Measurements from ENCODE around the gene ADCY2.

DNA sequence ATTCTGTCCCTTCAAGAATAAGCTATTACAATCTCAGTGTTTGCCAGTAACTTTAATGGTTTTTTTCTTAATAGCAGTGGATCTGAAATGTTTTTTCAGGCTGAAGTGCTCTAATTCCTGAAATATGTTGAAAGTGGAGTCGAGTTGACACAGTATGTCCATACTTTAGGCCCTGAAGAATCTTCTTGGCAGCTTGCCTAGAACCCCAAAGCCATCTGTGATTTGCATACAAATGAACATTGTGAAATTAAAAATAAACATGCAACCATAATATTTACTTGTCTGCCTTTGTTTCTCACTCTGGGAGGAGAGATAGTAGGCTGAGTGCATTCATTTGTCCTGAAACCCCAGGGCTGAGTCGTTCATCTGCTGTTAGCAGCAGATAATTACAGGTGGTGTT is 152.7 kb downstream of the ADCY2 start:
- TF ChIP-seq ZNF274 (IDR thresholded peaks at IDR 0.05; ENCODE audit: low read depth, low read length) (no peak), YY1 (IDR thresholded peaks at IDR 0.05; ENCODE audit: insufficient read depth, insufficient read length) (no peak), SUZ12 (IDR thresholded peaks at IDR 0.05; ENCODE audit: extremely low read depth, insufficient read depth, insufficient read length) (no peak)
